ES-I3 (cell line): ENCODE data around the gene ORC1.

ENCODE experiments used
- H3K36me3 ChIP-seq: 2 replicates; pipeline ENCODE4 v1.6.1; 2013; ENCODE audit warnings: mild to moderate bottlenecking, low read length, control low read depth, moderate library complexity; ENCODE audit not compliant: insufficient read depth
- H3K4me1 ChIP-seq: 2 replicates; pipeline ENCODE4 v1.6.1; 2013; ENCODE audit warnings: mild to moderate bottlenecking, control low read depth, low read length; ENCODE audit not compliant: insufficient read depth
- H3K9ac ChIP-seq: 2 replicates; pipeline ENCODE4 v1.6.1; 2013; ENCODE audit warnings: low read depth, mild to moderate bottlenecking, low read length, moderate library complexity
- H3K9me3 ChIP-seq: 2 replicates; pipeline ENCODE4 v1.6.1; 2013; ENCODE audit warnings: mild to moderate bottlenecking, low read length, moderate library complexity; ENCODE audit not compliant: control insufficient read depth, insufficient read depth

Gene ORC1

GRCh38 chr1:52365746-52366516, 38.3 kb downstream of the ORC1 start, which contains the start of gene CC2D1B:
TSS of gene CC2D1B (minus strand) at chr1:52366205. CDS start at chr1:52364620, 1,585 bp downstream.
- Histone ChIP-seq H3K36me3 (peaks cover 4% of the 10 kb centered on the region; the same call in 1 of the 2 replicates), H3K9ac (peak within 1 kb of the TSS; percentile 91), H3K4me1 (peaks cover 8% of the 10 kb centered on the region; the same call in 1 of the 2 replicates), H3K9me3 (no peaks in the 10 kb centered on the region)

- H3K9me3 ChIP-seq, result no peaks in the 10 kb centered on the region
- peak overlapping the region; percentile 91 for H3K9ac ChIP-seq
- H3K36me3 ChIP-seq, result peaks cover 4% of the 10 kb centered on the region; the same call in 1 of the 2 replicates
- peaks cover 8% of the 10 kb centered on the region; the same call in 1 of the 2 replicates for H3K4me1 ChIP-seq
Measured at GRCh38 chr1:52365071-52365745, 39.0 kb downstream of the ORC1 start.

- H3K9ac ChIP-seq, result no peak overlapping the region
Measured at GRCh38 chr1:52364235-52364839, 39.9 kb downstream of the ORC1 start.

GRCh38 chr1:52360595-52360968, 43.6 kb downstream of the ORC1 start:
- H3K36me3 ChIP-seq, result peaks cover 26% of the 10 kb centered on the region
- peaks cover 8% of the 10 kb centered on the region; the same call in 1 of the 2 replicates for H3K4me1 ChIP-seq
- H3K9me3 ChIP-seq, result no peaks in the 10 kb centered on the region
- no peak overlapping the region for H3K9ac ChIP-seq

More at GRCh38 chr1:52364235-52364839, 39.9 kb downstream of the ORC1 start:
- peaks cover 8% of the 10 kb centered on the region; the same call in 1 of the 2 replicates for H3K4me1 ChIP-seq
- peaks cover 4% of the 10 kb centered on the region; the same call in 1 of the 2 replicates for H3K36me3 ChIP-seq
- H3K9me3 ChIP-seq, result no peaks in the 10 kb centered on the region

- H3K9ac ChIP-seq, result no peak overlapping the region
- H3K9me3 ChIP-seq, result no peaks in the 10 kb centered on the region
- peaks cover 6% of the 10 kb centered on the region; the same call in 1 of the 2 replicates for H3K4me1 ChIP-seq
- H3K36me3 ChIP-seq, result peaks cover 33% of the 10 kb centered on the region
Measured at GRCh38 chr1:52359676-52360594, 44.3 kb downstream of the ORC1 start.

GRCh38 chr1:52358851-52359497, 45.2 kb downstream of the ORC1 start:
- no peak overlapping the region for H3K9ac ChIP-seq
- H3K4me1 ChIP-seq, result no peaks in the 10 kb centered on the region
- no peaks in the 10 kb centered on the region for H3K9me3 ChIP-seq
- peaks cover 37% of the 10 kb centered on the region for H3K36me3 ChIP-seq

GRCh38 chr1:52357397-52357796, 46.8 kb downstream of the ORC1 start:
- H3K9me3 ChIP-seq, result no peaks in the 10 kb centered on the region
- no peak overlapping the region for H3K9ac ChIP-seq
- H3K36me3 ChIP-seq, result peaks cover 47% of the 10 kb centered on the region
- H3K4me1 ChIP-seq, result no peaks in the 10 kb centered on the region

DNA sequence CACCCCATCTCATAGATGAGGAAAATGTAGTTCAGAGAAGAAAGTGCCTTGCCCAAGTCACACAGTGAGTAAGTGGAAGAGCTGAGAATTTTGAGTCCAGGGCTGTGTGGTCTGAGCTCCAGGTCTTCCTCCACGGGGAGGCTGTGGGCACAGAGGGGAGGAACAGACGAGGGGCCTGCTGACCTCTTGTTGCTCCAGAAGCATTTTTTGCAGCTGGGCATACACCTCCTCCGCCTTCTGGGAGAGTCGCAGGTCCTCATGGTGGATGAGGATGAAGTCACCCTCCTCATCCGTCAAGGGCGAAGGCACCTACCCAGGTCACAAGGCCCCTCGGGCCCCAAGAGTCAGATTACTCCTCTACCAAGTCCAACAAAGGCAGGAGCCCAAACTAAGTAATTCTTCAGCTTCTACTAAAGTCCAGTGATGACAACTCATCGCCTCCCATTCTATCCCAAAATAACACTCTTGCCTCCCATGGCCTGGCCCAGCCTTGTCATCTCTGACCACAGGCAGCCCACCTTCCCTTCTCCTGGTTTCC, 47.3 kb downstream of the ORC1 start:
- peaks cover 47% of the 10 kb centered on the region for H3K36me3 ChIP-seq
- H3K9ac ChIP-seq, result no peak overlapping the region
- H3K9me3 ChIP-seq, result no peaks in the 10 kb centered on the region
- H3K4me1 ChIP-seq, result peaks cover 1% of the 10 kb centered on the region; the same call in 1 of the 2 replicates

- H3K36me3 ChIP-seq, result peaks cover 44% of the 10 kb centered on the region
- H3K9ac ChIP-seq, result no peak overlapping the region
- H3K9me3 ChIP-seq, result no peaks in the 10 kb centered on the region
- H3K4me1 ChIP-seq, result peaks cover 10% of the 10 kb centered on the region; the same call in 1 of the 2 replicates
Measured at GRCh38 chr1:52355847-52356505, 48.2 kb downstream of the ORC1 start.

- H3K9me3 ChIP-seq, result no peaks in the 10 kb centered on the region
- no peak overlapping the region for H3K9ac ChIP-seq
Measured at GRCh38 chr1:52355436-52355835, 48.8 kb downstream of the ORC1 start.

DNA sequence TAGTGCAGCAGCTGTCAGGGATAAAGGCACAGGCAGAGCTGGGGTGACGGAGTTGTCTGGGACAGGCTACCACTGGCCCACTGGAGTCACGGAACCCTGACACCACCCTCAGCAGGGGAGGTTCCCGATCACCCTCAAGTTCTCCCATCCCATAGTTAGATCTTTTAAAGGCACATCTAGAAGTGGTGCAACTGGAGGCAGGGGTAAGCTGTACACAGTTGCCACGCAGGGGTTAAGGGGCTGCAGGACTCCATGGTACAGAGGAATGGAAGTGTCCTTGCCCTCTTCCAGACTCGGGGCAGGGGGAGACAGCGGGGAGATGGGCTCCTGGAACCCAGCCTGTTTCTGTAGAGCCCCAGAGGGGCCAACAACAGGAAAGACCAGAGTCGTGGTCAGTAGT, 51.5 kb downstream of the ORC1 start:
- Histone ChIP-seq H3K9me3 (no peaks in the 10 kb centered on the region), H3K9ac (no peak overlapping the region), H3K4me1 (peaks cover 16% of the 10 kb centered on the region; the same call in 1 of the 2 replicates), H3K36me3 (peaks cover 38% of the 10 kb centered on the region)

More at GRCh38 chr1:52355436-52355835, 48.8 kb downstream of the ORC1 start:
- peaks cover 14% of the 10 kb centered on the region; the same call in 1 of the 2 replicates for H3K4me1 ChIP-seq
- H3K36me3 ChIP-seq, result peaks cover 44% of the 10 kb centered on the region

DNA sequence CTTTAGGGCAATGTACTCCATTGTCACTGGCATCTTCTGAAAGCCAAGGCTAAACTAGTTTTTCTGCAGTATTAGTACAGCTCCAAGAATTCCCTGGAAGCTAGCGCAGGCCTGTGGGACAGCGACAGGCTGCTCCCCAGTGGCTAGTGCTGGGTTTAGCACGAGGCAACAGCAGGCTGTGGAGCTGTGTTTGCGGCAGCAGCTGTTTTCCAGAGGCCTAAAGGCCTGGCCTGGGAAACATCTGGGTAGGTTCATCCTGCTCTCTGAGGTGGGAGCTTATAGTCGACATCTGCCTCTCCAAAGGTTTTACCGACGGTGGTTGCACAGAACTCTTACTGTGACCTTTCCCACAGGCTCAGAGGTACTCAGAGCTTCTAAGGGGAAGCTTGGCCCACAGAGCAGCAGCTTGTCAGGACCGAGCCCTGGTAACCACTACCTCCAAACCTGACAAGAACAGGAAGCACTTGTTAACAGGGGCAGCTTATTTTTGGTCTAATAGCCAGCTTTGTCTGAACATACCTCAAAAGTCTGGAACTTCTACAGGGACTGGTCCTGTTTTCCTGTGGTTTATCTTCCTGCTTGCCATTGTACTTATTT, 55.4 kb downstream of the ORC1 start:
- peaks cover 10% of the 10 kb centered on the region for H3K36me3 ChIP-seq
- H3K4me1 ChIP-seq, result peaks cover 16% of the 10 kb centered on the region; the same call in 1 of the 2 replicates

More for the DNA sequence above, 55.4 kb downstream of the ORC1 start:
- no peak overlapping the region for H3K9ac ChIP-seq
- no peaks in the 10 kb centered on the region for H3K9me3 ChIP-seq
